Ishikawa (cell line): ENCODE data around the gene COX7A2.

Experiments used
- CEBPB ChIP-seq: IDR thresholded peaks from 2 replicates; pipeline ENCODE4 v1.6.1; 2012
- FOXM1 ChIP-seq: IDR thresholded peaks from 2 replicates; pipeline ENCODE4 v1.6.1; 2012; ENCODE audit warnings: low read depth, borderline replicate concordance
- NFIC ChIP-seq: IDR thresholded peaks from 2 replicates; pipeline ENCODE4 v1.6.1; 2012
- TCF12 ChIP-seq: IDR thresholded peaks from 2 replicates; pipeline ENCODE4 v1.6.1; 2012; ENCODE audit warnings: low read depth
- USF1 ChIP-seq: IDR thresholded peaks from 2 replicates; pipeline ENCODE4 v1.6.1; 2012
- TF ChIP-seq, protein P1 (sequence below): IDR thresholded peaks from 2 replicates; pipeline ENCODE4 v1.6.1; 2012; ENCODE audit warnings: low read depth, mild to moderate bottlenecking
- TF ChIP-seq, protein P2 (sequence below): IDR thresholded peaks from 2 replicates; pipeline ENCODE4 v1.6.1; 2012

- TF ChIP-seq, protein P1, sequence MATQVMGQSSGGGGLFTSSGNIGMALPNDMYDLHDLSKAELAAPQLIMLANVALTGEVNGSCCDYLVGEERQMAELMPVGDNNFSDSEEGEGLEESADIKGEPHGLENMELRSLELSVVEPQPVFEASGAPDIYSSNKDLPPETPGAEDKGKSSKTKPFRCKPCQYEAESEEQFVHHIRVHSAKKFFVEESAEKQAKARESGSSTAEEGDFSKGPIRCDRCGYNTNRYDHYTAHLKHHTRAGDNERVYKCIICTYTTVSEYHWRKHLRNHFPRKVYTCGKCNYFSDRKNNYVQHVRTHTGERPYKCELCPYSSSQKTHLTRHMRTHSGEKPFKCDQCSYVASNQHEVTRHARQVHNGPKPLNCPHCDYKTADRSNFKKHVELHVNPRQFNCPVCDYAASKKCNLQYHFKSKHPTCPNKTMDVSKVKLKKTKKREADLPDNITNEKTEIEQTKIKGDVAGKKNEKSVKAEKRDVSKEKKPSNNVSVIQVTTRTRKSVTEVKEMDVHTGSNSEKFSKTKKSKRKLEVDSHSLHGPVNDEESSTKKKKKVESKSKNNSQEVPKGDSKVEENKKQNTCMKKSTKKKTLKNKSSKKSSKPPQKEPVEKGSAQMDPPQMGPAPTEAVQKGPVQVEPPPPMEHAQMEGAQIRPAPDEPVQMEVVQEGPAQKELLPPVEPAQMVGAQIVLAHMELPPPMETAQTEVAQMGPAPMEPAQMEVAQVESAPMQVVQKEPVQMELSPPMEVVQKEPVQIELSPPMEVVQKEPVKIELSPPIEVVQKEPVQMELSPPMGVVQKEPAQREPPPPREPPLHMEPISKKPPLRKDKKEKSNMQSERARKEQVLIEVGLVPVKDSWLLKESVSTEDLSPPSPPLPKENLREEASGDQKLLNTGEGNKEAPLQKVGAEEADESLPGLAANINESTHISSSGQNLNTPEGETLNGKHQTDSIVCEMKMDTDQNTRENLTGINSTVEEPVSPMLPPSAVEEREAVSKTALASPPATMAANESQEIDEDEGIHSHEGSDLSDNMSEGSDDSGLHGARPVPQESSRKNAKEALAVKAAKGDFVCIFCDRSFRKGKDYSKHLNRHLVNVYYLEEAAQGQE: no peak
- TF ChIP-seq TCF12: no peak
- TF ChIP-seq USF1: no peak
- no peak for TF ChIP-seq FOXM1
- TF ChIP-seq CEBPB: no peak
- TF ChIP-seq NFIC: no peak
- TF ChIP-seq, protein P2, sequence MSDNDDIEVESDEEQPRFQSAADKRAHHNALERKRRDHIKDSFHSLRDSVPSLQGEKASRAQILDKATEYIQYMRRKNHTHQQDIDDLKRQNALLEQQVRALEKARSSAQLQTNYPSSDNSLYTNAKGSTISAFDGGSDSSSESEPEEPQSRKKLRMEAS: no peak
Measured at GRCh38 chr6:75224303-75224926, 19.2 kb downstream of the COX7A2 start.
